ENCODE results near the gene NT5C3B.
"Not testable (repeated sequence)": the region's sequence is repeated elsewhere in the genome, so short reads cannot be mapped to it uniquely, and the experiment has no call there.

The NT5C3B gene

GRCh38 chr17:41839448-41839847 is 3.4 kb upstream of the NT5C3B start:
- DNase-seq (ENCODE audit: low spot score): not testable (repeated sequence)

GRCh38 chr17:41837761-41838538 is 1.9 kb upstream of the NT5C3B start, which contains the start of gene KLHL10:
Gene KLHL10, plus strand, starts transcription at chr17:41837825. Its CDS starts 108 bp downstream, at chr17:41837933.
- no peak for DNase-seq (ENCODE audit: low spot score)

- no peak for DNase-seq (ENCODE audit: low spot score)
These were observed 641 bp upstream of the NT5C3B start for GRCh38 chr17:41836550-41837196.

GRCh38 chr17:41835214-41835799 is 725 bp downstream of the NT5C3B start:
- DNase-seq (ENCODE audit: low spot score): peak; percentile 51

GRCh38 chr17:41829961-41830360 is 6.1 kb downstream of the NT5C3B start:
- not testable (repeated sequence) for DNase-seq (ENCODE audit: low spot score)

GRCh38 chr17:41825175-41825845 is 10.7 kb downstream of the NT5C3B start:
- no peak for DNase-seq (ENCODE audit: low spot score)

- DNase-seq (ENCODE audit: low spot score): peak; percentile 61
These were observed 11.9 kb downstream of the NT5C3B start for GRCh38 chr17:41824086-41824485.

GRCh38 chr17:41823580-41823979 is 12.5 kb downstream of the NT5C3B start:
- no peak for DNase-seq (ENCODE audit: low spot score)

- no peak for DNase-seq (ENCODE audit: low spot score)
These were observed 12.9 kb downstream of the NT5C3B start for GRCh38 chr17:41823141-41823524.

- DNase-seq (ENCODE audit: low spot score): no peak
These were observed 13.6 kb downstream of the NT5C3B start for GRCh38 chr17:41822216-41823140.

- DNase-seq (ENCODE audit: low spot score): no peak
These were observed 14.3 kb downstream of the NT5C3B start for GRCh38 chr17:41821776-41822175.

GRCh38 chr17:41818024-41818423 is 18.0 kb downstream of the NT5C3B start:
- no peak for DNase-seq (ENCODE audit: low spot score)

GRCh38 chr17:41816637-41817320 is 19.3 kb downstream of the NT5C3B start:
- no peak for DNase-seq (ENCODE audit: low spot score)

- DNase-seq (ENCODE audit: low spot score): no peak
These were observed 21.8 kb downstream of the NT5C3B start for GRCh38 chr17:41814195-41814594.

GRCh38 chr17:41813699-41814124 is 22.3 kb downstream of the NT5C3B start:
- no peak for DNase-seq (ENCODE audit: low spot score)

- no peak for DNase-seq (ENCODE audit: low spot score)
These were observed 22.8 kb downstream of the NT5C3B start for GRCh38 chr17:41813152-41813680.

GRCh38 chr17:41812381-41813151 is 23.5 kb downstream of the NT5C3B start, which contains the start of gene FKBP10:
Gene FKBP10, plus strand, starts transcription at chr17:41813004. Its CDS starts 31 bp downstream, at chr17:41813035.
- peak; percentile 96 for DNase-seq (ENCODE audit: low spot score)

GRCh38 chr17:41811549-41812380 is 24.3 kb downstream of the NT5C3B start, which contains the start of gene P3H4:
Gene P3H4, minus strand, starts transcription at chr17:41811949. Its CDS starts 34 bp downstream, at chr17:41811915.
- DNase-seq (ENCODE audit: low spot score): peak; percentile 93
